NB4 (cell line): ENCODE data around the gene ATOX1.

Source experiments
- MAX ChIP-seq: IDR thresholded peaks from 2 replicates; pipeline ENCODE4 v1.6.1; 2011; ENCODE audit warnings: low read depth, low read length
- POLR2A ChIP-seq: IDR thresholded peaks from 2 replicates; pipeline ENCODE4 v1.6.1; 2011; ENCODE audit warnings: mild to moderate bottlenecking; ENCODE audit not compliant: insufficient read length; ENCODE audit errors: extremely low read depth
- TF ChIP-seq, protein P1 (sequence below): IDR thresholded peaks from one replicate; pipeline ENCODE4 v1.5.1; 2012; ENCODE audit warnings: low read depth, low read length

GRCh38 chr5:151694035-151694485 lies 64.4 kb downstream of the ATOX1 start:
- TF ChIP-seq POLR2A (no peak), MAX (no peak)
- TF ChIP-seq, protein P1, sequence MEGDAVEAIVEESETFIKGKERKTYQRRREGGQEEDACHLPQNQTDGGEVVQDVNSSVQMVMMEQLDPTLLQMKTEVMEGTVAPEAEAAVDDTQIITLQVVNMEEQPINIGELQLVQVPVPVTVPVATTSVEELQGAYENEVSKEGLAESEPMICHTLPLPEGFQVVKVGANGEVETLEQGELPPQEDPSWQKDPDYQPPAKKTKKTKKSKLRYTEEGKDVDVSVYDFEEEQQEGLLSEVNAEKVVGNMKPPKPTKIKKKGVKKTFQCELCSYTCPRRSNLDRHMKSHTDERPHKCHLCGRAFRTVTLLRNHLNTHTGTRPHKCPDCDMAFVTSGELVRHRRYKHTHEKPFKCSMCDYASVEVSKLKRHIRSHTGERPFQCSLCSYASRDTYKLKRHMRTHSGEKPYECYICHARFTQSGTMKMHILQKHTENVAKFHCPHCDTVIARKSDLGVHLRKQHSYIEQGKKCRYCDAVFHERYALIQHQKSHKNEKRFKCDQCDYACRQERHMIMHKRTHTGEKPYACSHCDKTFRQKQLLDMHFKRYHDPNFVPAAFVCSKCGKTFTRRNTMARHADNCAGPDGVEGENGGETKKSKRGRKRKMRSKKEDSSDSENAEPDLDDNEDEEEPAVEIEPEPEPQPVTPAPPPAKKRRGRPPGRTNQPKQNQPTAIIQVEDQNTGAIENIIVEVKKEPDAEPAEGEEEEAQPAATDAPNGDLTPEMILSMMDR: no peak
